SHP77 (cell line): ENCODE results near the gene MYO16.
A peak's percentile ranks its signal among the peaks of the same experiment; 100 is the strongest.

Experiments
- DNase-seq, 2 experiments: peaks; one replicate each; lab custom pipeline; 2025; lab: John Stamatoyannopoulos, UW

MYO16 gene

GRCh38 chr13:109243311-109243951 is 614.0 kb downstream of the MYO16 start:
- peak in 1 of 2 experiments; percentile 52 for DNase-seq

GRCh38 chr13:109244566-109244965 is 615.2 kb downstream of the MYO16 start:
- no peak for DNase-seq

- no peak for DNase-seq
Observed at GRCh38 chr13:109246001-109246400, 616.6 kb downstream of the MYO16 start.

- no peak for DNase-seq
Observed at GRCh38 chr13:109249780-109250528, 620.5 kb downstream of the MYO16 start.

GRCh38 chr13:109251956-109252355 is 622.5 kb downstream of the MYO16 start:
- no peak for DNase-seq

GRCh38 chr13:109253316-109253715 is 623.9 kb downstream of the MYO16 start:
- DNase-seq: no peak

GRCh38 chr13:109254274-109254673 is 624.9 kb downstream of the MYO16 start:
- no peak for DNase-seq

- no peak for DNase-seq
Observed at GRCh38 chr13:109255141-109255856, 625.9 kb downstream of the MYO16 start.

GRCh38 chr13:109256866-109257760 is 627.7 kb downstream of the MYO16 start:
- DNase-seq: no peak
